ENCODE measurements around the gene MXD1. TPM values are rescaled to one million over a fixed set of nuclear protein-coding genes. Genes with fewer than 3 reads are reported as not detected.

The MXD1 gene
- total and polyA plus RNA-seq, 2 experiments from 2014 or later: 1.8 to 3.9 TPM

- TF ChIP-seq ZNF462 (CRISPR knock-in tag; IDR thresholded peaks at IDR 0.05) (no peak), ZNF114 (CRISPR knock-in tag; IDR thresholded peaks at IDR 0.05) (no peak), CTCF (conservative IDR thresholded peaks at IDR 0.05; ENCODE audit: low read depth in 2 of 2) (no peak), JUNB (IDR thresholded peaks at IDR 0.05; ENCODE audit: unreplicated experiment) (no peak), EZH2 (IDR thresholded peaks at IDR 0.05; ENCODE audit: low read depth, unreplicated experiment) (no peak)
These were observed 33.4 kb downstream of the MXD1 start (continued) for GRCh38 chr2:69948032-69948962.

All from GM23338 (cell line).